Measurements from ENCODE around the gene RPS8.

DNA sequence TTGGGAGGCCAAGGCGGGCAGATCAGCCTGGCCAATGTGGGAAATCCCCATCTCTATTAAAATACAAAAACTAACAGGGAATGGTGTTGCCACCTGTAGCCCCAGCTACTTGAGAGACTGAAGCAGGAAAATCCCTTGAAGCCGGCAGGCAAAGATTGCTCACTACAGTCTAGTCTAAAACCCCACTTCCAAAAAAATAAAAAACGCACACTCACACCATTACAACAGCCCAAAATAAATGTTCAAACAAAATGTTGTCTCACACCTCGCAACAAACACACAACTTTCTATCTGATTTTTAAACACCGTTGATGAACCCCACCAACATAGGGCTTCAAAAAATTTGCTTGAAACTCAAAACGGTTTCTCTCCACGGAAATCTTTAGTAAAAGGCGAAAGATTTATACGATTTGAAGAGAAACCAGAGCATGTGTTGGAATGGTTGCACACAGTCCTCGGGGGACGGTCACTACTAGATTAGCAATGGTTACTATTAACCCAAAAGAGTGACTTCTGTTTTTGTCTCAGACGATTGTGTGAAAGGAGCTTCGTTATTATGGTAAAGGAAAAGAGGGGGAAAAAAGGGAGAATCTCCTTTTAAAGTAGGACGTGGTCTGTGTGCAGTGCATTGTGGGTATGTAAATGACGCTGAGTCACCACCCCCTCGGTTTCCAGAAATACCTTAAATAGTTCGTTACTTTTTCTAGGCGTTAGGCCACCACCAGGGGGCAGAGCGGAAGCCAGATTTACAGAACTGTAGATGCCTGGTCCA lies 44.4 kb upstream of the RPS8 start, which contains the start of gene RNU5D-1:
- no peak for TF ChIP-seq ZNF175 (tag by site-specific recombination; IDR thresholded peaks at IDR 0.05)
- TF ChIP-seq ZNF416 (tag by site-specific recombination; IDR thresholded peaks at IDR 0.05), result no peak
- peak; percentile 72; the same call in 1 of the 2 replicates for TF ChIP-seq CTCF (tag by site-specific recombination; IDR thresholded peaks at IDR 0.05)
- peak; percentile 87 for TF ChIP-seq ZNF18 (tag by site-specific recombination; IDR thresholded peaks at IDR 0.05)
- peak; percentile 97 for TF ChIP-seq ZNF692 (tag by site-specific recombination; IDR thresholded peaks at IDR 0.05)
- TF ChIP-seq ZBTB7A (tag by site-specific recombination; IDR thresholded peaks at IDR 0.05; ENCODE audit: low read depth), result 0 out of 2 replicates have a peak, but pooled peaks have one; percentile 3
- TF ChIP-seq SP2 (tag by site-specific recombination; IDR thresholded peaks at IDR 0.05), result peak; percentile 4; the same call in 1 of the 2 replicates
- TF ChIP-seq ZNF513 (tag by site-specific recombination; IDR thresholded peaks at IDR 0.05), result peak; percentile 28; the same call in 1 of the 2 replicates
- peak; percentile 28; the same call in 1 of the 2 replicates for TF ChIP-seq GLI4 (tag by site-specific recombination; IDR thresholded peaks at IDR 0.05)
- TF ChIP-seq, protein P1, sequence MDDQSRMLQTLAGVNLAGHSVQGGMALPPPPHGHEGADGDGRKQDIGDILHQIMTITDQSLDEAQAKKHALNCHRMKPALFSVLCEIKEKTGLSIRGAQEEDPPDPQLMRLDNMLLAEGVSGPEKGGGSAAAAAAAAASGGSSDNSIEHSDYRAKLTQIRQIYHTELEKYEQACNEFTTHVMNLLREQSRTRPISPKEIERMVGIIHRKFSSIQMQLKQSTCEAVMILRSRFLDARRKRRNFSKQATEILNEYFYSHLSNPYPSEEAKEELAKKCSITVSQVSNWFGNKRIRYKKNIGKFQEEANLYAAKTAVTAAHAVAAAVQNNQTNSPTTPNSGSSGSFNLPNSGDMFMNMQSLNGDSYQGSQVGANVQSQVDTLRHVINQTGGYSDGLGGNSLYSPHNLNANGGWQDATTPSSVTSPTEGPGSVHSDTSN (CRISPR knock-in tag; IDR thresholded peaks at IDR 0.05), result no peak
- no peak for TF ChIP-seq ZNF510 (tag by site-specific recombination; IDR thresholded peaks at IDR 0.05; ENCODE audit: insufficient replicate concordance)
- TF ChIP-seq OSR2 (tag by site-specific recombination; IDR thresholded peaks at IDR 0.05), result peak; percentile 68
- TF ChIP-seq ZFP3 (tag by site-specific recombination; IDR thresholded peaks at IDR 0.05; ENCODE audit: low read depth), result 0 out of 2 replicates have a peak, but pooled peaks have one; percentile 21

Measured in HEK293 (cell line).